GM19035 (cell line): ENCODE measurements around the gene HCN1.
"Not testable (repeated sequence)": the region's sequence is repeated elsewhere in the genome, so short reads cannot be mapped to it uniquely, and the experiment has no call there.

Source experiments
- ATAC-seq: cut with Tn5 transposase; IDR thresholded peaks from one replicate; pipeline ENCODE4 v1.9.1; 2021; ENCODE audit not compliant: unreplicated experiment

The HCN1 gene

GRCh38 chr5:45437752-45438151, 258.4 kb downstream of the HCN1 start:
- ATAC-seq, result no peak

- no peak for ATAC-seq
These were observed 278.7 kb downstream of the HCN1 start for GRCh38 chr5:45417285-45417998.

- no peak for ATAC-seq
These were observed 281.3 kb downstream of the HCN1 start for GRCh38 chr5:45414620-45415573.

DNA sequence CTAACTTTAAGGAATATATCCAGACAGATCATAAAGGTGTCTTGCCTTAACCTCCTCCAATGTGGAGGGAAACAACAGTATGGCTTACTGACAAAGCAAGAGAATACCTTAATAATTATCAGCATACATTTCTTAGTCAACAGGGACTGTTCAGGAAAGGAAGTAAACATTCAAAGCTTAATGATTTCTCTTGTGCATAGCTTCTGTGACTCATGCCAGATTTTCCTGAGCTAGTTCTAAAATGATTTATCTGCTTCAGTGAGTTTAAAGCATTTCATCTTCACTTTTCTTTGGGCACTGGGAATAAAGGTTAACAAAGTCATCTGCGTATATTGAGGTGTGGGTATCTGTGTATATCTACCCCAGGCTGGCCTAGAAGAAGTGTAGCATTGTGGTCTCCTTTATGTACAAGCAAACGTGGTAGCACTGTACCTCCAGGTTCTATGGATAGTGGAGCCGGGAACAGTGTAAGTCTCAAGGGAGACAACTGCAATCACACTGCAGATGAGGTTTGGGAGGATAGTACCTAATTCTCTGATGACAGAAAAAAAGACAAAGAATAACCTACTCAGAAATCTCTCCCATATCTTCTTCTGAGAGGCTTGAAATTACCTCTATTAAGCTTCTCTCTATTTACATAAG, 284.1 kb downstream of the HCN1 start:
- no peak for ATAC-seq

DNA sequence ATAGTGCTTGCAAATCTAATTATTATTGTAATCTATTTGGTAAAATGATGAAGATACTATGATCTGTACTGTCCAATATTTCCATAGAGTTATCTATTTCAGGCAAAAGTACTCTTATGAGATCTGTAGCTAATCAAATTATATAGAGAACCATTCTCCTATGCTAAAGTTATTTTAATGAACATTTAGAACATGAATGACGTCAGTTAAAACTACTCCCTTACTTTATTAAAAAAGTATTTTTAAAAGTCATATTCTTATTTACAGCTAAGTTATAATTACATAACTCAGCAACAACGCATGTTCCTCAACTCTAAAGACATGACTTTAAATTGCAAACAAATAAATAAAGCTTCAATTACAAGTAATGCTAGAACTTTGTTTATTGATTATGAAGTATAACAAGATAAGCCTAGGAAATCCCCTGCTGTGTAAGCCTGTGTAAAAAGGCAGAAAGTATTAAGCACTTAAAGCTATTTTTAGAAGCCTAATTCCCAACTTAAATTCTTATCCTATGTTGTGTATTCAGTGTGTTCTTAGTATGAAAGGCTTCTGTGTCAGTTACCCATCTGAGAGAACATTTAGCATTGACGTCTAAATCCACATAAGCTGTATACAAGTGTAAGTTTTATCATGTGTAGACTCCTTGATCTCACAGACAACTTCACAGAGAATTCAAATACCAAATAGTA, 285.7 kb downstream of the HCN1 start:
- no peak for ATAC-seq

DNA sequence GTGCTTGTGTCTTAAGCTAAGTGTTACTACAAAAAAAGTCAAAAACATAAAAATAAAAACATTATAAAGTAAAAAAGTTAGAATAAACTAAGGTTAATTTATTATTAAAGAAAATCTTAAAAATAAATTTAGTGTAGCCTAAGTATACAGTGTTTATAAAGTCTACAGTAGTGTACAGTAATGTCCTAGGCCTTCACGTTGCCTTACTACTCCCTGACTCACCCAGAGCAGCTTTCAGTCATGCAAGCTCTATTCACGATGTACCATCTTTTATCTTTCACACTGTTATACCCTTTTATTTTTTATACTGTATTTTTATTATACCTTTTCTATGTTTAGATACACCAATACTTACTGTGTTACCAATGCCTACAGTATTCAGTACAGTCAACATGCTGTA, 288.1 kb downstream of the HCN1 start:
- no peak for ATAC-seq

GRCh38 chr5:45402804-45403455, 293.2 kb downstream of the HCN1 start:
- ATAC-seq, result no peak

DNA sequence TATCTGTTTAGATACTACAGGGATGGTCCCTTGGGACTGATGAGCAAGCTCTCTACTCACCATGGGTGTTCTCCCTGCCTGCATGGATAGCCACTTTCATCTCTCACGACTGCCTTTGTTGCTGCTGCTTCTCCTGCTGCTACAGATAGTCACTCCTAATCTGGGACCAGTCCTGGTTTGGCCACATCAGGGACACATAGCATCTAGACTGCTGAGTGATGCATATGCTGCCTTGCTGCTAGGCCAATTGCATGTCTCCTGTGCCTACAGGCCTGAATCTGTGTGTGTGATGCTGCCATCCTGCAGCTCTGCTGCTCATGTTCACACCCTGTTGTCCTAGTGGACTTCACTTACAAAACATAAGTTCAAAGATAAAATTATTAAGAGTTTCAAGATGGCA, 297.1 kb downstream of the HCN1 start:
- no peak for ATAC-seq

DNA sequence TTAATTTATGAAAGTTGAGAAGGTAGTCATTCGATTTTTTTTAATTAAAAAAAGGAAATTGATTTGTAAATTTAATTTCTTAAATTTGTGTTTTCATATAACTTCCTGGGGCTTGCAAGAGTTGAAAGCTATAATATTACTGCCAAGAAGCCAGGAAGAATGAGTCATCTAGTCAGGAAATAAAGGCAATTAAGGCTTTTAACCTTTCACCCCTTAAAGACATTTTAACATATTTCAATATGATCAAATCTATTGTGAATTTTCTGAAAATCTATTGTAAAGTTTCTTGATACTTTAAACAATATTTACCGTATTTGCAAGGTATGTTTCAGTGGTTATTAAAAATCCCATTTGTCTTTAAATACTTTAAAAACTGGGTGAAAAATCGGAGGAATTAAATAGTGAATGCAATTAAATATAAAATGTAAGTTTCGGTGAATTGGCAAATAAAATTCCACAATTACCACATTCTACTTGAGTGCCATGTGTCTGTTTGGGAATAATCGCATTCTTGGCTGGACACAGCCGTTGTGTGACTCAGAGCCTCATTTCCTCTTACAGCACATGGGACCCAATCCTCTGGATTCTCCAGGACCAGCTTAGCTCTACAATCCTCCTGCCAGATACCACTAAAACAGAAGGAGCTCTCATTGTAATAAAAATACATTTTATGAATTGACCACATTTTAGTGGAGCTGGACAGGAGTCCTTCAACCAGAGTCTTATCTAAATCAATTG, 310.7 kb downstream of the HCN1 start:
- no peak for ATAC-seq

GRCh38 chr5:45383985-45384384, 312.2 kb downstream of the HCN1 start:
- no peak for ATAC-seq

DNA sequence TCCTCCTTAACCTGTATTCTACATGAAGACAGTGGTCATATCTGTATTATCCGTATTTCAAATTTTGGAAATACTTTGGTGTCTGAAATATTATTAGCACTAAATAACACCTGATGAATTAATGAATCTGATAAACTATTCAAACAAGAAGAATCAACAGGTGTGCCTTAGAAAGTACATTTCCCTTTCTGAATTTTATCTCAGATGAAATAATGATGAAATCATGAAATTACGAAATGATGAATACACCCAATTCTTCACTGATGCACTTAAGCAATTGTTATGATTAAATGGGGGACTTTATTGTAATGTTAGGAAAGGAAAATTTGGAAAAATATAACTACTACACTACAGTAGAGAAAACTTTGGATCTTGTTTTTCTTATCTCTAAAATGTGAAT, 313.6 kb downstream of the HCN1 start:
- ATAC-seq, result no peak

DNA sequence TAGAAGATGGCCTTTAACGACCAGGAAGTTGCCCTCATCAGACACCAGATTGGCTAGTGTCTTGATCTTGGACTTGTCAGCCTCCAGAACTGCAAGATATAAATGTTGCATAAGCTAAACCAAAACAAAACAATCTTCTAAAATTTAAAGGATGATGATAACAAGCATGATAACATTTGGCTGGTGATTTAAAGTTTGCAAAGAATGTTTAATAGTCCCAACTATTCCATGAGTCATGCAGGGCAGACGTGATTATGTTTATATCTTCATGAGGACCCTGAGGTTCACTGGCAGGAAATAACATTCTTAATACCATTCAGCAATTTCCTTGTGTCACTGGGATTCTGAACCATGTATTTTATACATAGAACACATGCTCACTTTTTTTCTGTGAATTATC, 319.8 kb downstream of the HCN1 start:
- ATAC-seq, result no peak

GRCh38 chr5:45372629-45373028, 323.6 kb downstream of the HCN1 start:
- no peak for ATAC-seq

DNA sequence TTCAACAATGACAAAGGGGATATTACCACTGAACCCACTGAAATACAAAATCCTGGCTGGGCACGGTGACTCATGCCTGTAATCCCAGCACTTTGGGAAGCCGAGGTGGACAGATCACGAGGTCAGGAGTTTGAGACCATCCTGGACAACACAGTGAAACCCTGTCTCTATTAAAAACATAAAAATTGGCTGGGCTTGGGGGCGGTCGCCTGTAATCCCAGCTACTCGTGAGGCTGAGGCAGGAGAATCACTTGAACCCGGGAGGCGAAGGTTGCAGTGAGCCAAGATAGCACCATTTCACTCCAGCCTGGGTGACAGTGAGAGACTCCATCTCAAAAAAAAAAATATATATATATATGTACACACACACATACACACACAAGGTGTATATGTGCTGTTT, 324.8 kb downstream of the HCN1 start:
- not testable (repeated sequence) for ATAC-seq

DNA sequence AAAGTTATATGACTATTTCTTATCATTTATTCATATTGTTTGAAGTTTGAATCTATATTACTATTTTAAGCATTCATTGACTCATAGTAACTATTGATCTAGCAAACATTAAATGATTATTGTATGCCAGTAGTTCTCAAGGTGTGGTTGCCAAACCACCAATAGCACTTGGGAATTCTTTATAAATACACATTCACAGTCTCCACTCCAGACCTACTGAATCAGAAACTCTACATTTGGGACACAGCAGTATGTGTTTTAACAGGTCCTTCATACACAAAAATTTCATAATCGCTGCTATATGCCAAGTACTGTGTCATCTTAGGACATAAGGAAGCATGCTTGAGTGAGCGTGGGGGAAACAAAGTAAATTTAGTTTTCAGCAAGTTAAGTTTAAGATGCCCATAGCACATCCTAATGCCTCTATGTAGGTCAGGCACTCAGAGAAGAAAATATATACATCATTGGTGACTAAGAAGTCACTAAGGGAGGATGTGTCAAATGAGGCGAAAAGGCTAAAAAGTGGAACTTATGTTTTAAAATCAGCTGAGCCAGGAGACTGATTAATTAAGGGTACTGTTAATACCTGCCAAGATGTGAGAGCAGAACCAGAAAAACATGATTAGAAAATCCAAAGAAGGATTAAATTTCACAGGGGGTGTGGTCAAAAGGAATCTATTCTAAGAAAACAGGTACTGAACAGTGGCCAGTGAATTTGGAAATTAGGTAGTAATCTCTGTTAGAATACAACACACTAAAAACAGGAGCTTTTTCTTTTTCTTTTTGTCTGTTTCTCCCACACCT, 340.8 kb downstream of the HCN1 start:
- ATAC-seq, result no peak

GRCh38 chr5:45336464-45336863, 359.7 kb downstream of the HCN1 start:
- ATAC-seq, result no peak

DNA sequence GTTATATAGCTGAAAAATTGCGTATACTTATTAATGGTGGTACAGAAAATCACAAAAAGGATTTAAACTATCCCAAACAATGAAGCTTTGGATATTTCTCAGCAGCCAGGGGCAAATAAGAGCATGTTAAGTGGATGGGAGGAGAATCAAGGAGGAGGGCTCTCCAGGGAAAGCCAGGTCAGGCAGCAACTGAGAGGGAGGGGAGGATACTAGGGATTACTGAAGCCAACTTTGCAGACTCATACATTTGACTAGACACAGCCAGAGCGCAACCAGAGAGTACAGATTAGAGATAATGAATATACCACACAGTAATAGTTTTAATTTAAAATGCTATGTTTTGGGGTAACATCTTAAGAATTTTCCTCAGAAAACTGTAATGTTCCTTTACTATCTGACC, 360.2 kb downstream of the HCN1 start:
- no peak for ATAC-seq

- ATAC-seq, result no peak
These were observed 360.8 kb downstream of the HCN1 start for GRCh38 chr5:45335346-45335745.

DNA sequence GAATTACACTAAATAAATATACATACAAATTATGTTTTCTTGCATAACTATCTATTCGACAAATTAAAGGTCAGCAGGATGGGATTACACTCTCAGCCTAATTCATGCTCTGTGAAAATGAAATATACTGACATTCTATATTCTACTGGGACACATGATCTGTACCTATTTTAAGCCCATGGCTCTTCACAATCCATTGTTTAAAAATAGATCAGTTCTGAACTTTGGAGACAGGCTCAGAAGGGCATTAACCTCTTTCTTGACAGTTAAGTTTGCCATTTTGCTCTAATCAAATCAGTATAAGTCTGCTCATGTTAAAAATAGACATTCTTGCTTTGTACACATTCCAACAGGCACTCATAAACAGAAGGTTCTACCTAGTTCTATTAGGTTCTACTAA, 361.2 kb downstream of the HCN1 start:
- no peak for ATAC-seq
